ENCODE results near the gene RABGAP1.

RABGAP1 gene

DNA sequence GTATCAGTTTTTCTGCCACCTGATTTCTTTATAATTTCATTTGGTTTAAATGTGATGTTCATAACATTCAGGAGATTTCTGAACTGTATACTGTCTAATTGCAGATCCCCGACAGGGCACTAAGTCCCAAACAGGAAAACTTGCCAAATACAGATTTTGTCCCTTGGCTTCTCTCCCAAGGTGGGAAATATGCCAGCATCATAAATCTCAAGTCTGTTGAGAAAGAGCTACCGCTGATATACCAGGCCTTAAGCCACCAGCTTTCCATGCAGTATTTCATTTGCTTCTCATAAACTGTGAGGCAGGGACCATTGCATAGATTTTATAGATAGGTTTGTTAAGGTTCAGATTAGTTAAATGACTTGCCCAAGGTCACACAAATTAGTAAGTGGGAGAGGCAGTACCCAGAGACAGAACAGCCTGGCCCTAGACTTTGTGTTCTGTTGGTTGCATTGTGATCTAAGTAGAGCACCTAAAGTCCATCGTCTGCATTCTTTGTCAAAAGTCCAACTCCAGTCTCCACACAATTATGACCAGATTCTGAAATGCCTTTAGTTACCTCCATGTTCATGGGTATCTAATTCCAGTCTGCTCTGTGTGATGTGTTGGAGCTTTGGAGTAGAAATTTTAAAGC is 108.9 kb downstream of the RABGAP1 start:
- DNase-seq = no peak

DNA sequence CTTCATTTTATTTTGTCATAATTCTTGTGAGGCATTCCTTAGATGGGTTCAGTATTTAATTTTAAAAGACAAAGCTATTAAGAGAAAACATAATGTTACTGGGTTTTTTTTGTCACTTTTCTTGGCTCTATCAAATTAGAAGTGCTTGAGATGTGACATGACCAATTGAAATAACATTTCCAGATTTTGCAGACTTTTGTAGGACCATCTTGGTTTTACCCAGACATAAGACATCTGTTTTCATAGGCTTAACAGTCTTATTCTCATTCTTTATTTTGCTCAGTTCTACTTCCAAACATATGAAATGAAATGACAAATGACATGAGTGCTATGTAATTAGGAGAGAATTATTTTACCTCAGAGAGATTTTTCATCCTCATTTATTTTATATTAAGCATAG is 112.2 kb downstream of the RABGAP1 start:
- DNase-seq = no peak

DNA sequence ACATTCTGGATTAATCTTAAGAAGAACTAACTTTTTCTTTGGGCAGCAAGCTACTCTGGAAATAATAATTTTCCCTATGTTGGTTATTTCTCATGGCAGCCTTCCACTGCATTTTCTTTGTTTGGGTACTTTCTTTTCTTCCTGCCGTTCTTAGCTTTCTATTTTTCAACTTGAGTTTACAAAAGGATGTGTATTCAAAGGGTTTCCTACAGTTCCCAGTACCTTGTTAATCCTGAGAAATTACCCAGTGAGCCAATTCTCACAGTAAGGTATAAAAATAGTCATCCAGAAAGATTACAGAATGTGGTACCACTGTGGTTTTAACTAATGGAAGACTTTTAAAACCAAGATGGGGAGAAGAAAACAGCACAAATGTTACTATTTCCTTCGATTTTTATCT is 112.9 kb downstream of the RABGAP1 start:
- DNase-seq = no peak

DNA sequence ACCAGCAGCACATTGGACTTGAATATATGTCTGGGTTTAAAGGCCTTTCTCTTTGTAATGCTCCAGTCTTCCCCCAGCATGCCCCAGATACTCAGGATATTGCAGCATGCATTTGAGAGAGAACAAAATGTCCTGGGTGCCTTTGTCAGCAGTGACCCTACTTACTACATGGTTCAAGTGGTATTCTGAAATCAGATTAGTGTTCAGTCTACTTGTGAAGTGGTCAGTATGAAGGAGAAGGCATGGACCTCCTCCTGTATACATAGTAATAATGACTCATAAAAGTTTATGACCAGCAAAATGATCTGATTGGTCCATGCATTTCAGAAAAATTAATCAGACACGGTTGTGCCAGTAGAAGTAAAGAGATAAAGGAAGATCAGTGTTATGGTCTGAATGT is 118.0 kb downstream of the RABGAP1 start:
- no peak for DNase-seq

DNA sequence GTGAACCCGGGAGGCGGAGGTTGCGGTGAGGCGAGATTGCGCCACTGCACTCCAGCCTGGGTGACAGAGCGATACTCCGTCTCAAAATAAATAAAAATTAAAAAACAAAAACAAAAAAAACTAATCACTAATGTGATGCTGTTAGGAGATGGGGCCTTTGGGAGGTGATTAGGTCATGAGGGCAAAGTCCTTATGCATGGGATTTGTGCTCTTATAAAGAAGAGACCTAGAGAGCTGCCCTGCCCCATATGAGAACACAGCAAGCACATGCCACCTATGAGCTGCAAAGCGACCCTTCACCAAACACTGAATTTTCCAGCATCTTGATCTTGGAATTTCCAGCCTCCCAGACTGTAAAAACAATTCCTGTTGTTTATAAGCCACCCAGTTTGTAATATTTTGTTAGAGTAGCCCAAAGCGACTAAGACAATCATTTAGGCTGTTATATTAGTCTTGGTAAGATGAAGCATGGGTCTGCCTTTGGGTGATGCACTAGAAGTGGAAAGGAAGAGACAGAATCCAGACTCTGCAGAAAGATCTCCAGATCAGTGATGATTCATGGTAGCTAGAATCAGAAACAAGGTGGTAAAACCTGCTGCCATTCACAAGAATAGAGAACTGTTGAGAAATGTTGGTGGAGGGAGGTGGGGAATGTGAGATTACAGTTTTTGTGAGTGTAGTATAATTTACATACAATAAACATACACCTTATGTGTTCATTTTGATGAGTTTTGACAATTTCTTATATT is 118.8 kb downstream of the RABGAP1 start:
- DNase-seq = no peak

DNA sequence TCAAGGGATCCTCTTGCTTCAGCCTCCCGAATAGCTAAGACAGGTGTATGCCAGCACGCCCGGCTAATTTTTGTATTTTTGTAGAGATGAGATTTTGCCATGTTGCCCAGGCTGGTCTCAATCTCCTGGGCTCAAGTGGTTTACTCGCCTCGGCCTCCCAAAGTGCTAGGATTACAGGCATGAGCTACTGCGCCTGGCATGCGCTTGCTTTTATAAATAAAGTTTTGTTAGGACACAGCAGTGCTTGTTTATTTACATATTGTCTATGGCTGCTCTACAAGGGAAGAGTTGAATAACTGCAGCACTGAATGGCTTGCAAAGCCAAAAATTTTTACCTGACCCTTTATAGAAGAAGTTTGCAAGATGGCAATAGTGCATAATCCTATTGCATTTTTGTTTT is 120.4 kb downstream of the RABGAP1 start:
- no peak for DNase-seq

GRCh38 chr9:123062351-123063176 is 121.7 kb downstream of the RABGAP1 start:
- no peak for DNase-seq

- DNase-seq = no peak
Measured at GRCh38 chr9:123063177-123063598, 122.4 kb downstream of the RABGAP1 start.

DNA sequence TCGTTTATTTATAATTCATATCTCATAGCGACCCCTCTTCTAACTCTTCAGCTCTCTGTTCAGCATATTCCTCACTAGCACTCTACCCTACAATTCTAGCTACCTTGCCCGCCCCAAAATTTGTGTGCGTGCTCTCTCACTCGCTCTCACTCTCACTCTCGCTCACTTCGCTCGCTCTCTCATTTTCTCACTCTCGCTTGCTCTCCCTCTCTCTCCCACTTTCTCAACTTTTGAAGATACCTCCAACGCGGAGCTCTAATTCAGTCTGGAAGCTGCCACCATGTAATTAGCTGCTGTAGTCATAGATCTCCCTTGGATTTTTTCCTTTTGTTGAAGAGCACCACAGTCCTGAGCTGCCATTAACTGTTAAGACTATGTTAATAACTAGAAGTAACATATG is 123.1 kb downstream of the RABGAP1 start:
- DNase-seq = no peak

DNA sequence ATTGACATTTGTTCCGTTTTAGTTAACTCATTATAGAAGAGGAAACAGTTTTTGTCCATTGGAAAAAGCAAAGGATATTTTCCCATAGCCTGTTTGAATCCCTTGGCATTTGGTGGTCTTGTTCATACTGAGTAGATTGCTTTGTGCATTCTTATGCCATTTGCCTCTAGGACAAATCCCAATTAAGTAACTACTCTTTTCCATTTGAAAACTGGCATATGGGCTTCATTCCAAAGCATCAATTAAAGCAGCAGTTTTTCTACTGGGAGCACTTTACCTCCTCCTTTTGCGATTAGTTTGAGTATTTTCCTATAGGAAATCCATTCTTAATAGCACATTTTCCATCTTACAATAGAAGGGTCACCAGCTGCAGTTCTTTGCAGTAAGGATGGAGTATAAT is 123.9 kb downstream of the RABGAP1 start:
- no peak for DNase-seq

- no peak for DNase-seq
Measured at GRCh38 chr9:123065196-123065595, 124.4 kb downstream of the RABGAP1 start.

DNA sequence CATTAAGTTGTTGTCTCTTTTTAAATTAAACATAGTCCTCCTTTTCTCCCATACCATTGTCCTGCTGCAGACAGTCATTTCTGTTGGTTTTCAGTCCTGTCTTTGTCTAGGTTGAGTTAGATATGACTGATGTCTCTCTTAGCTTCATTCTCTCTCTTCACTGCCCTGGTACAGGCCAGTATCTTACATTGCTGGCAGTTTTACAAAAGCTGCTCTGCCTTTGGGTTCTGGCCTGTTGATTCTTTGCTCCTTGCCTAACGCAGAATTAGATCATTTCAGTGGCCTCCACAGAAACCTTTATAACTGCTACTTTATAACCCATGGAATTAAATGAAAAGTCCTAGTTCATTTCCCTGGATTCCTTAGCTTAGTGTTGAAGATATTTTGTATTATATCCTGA is 126.3 kb downstream of the RABGAP1 start:
- no peak for DNase-seq

GRCh38 chr9:123069010-123069481 is 128.2 kb downstream of the RABGAP1 start:
- DNase-seq = no peak

DNA sequence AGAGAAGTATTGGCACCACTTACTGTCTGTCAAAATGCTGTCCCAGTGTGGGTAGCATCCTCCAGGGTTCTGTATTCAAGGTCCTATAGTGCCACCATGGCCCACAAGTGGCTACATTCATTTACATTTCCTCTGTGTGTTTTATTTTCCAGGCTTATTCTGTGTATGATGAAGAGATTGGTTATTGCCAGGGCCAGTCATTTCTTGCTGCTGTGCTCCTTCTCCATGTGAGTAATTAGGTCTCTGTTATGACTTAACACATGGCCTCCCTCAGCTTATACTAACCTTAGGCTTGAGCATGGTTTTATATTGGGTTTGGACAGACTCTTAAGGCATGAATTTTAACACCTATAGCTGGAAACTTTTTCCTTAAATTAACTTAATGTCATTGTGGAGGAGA is 129.4 kb downstream of the RABGAP1 start:
- DNase-seq = no peak

DNA sequence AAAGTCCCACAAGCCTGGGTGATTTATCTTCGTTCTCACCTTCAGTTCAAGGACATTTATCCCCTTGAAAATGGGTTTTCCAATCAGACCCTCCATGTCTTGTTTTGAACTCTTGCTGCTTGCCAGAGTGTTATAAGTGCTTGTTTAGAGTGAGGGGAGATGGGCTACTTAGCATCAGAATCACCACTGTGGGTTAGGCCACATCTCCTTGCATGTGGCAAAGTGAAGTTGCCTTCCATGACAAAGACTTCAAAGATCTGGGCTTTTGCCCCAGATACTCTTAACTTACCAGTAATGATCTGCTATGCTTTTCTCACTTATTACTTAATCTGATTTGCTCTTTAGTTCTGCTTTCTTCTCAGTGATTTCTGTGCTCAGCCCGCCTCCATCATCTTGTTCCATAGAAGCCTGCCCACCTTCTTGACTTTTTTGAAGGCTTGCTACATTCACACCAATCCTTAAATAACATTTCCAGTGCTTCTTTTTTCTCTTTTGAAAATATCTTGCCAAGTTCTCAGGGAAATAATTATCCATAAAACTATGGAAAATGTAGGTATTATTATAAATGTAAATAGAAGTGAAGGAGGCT is 131.7 kb downstream of the RABGAP1 start:
- DNase-seq = no peak

GRCh38 chr9:123073441-123073840 is 132.6 kb downstream of the RABGAP1 start:
- DNase-seq = no peak

GRCh38 chr9:123073991-123074422 is 133.2 kb downstream of the RABGAP1 start:
- DNase-seq = no peak

GRCh38 chr9:123074628-123075027 is 133.8 kb downstream of the RABGAP1 start:
- no peak for DNase-seq

DNA sequence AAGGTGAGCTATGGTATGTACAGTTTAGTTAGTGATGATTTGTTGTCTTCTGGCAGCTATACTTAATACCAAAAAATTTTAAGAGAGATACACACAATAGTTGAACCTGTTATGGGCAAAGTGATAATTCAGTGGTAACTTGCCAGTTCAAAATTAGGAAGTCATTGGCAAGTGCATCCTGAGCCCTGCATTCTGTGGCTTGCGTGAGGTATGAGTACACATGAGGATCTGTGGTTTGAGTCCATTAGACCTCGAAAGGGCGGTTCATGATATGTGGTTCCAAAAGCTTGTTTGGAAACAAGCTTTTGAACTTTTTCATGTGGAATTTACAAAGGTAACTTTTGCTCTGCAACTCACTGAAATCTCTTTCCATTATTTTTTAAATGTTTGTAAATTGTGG is 139.6 kb downstream of the RABGAP1 start:
- DNase-seq = peak; percentile 77

DNA sequence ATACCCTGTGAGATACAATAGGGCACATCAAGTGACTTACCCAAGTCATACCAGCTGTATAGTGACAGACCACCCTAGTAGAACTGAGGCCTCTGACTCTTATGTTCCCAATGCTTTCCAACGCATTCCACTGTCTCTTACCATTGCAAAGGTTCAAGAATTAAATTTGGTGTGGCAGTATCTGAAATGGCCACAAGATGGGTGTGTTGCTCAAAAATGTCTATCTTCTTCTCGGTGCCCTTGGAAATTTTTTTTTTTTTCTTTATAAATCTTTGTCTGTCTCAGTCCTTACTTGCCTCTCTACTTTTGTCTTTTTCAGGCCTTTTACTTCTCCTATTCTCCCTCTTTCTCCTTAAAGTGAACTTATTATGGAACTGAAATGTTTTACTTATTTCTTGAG is 141.0 kb downstream of the RABGAP1 start:
- DNase-seq = peak; percentile 80

DNA sequence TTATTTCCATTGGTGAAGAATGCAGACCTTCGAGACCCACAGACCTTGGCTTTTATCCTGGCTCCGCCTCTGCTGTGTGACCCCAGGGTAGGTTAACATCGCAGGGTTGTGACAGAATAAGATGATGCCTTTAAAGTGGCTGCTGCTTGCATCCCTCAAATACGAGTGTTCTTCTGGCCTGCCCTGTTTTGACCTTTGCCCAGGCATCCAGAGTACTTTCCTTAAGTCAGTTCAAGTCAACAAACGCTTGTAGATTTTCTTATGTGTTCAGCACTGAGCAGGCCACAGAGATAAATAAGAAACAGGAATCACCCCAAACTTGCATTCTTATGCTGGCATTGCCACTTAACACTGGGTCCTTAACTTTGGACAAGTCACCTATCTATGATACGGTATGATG is 142.9 kb downstream of the RABGAP1 start:
- no peak for DNase-seq

DNA sequence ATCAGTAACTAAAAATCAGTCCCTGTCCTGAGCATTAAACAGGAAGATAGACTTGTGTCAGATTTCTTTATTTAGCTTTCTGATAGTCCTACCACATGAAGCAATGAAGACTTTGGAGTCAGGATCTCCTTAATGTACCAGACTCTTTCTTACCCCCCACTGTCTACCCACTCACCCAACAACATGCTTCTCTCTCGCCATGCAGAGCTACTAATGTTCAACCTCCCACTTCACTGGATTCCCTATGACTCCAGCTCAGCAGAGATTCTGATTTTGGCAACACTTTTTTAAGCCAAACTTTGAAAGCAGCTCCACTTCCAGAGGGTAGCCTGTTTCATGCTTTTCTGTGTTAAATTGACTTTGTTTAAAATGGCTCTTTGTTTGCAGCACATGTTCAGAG is 143.4 kb downstream of the RABGAP1 start:
- no peak for DNase-seq

DNA sequence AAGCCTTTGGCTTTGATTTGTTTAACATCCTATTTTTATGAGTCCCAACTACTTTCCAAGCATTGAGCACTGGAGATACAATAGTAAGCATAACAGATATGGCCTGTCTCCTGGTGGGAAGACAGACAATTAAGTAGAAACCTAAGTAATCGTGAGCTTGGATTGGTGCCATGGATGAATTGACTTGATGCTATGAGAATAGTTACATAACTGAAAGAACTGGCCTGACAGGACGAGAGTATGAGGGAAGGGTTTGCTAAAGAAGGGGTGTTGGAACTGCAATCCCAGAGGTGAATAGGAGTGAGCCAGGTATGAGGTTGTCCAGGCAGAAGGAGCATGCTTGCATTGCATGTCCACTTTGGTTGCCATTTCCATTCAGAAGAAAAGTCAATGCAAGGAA is 145.1 kb downstream of the RABGAP1 start:
- DNase-seq = no peak
